Measurements from ENCODE around the gene KBTBD2.
"Not testable (repeated sequence)": the region's sequence is repeated elsewhere in the genome, so short reads cannot be mapped to it uniquely, and the experiment has no call there.

Gene KBTBD2

GRCh38 chr7:32869716-32870115 is 21.8 kb downstream of the KBTBD2 start:
- Histone ChIP-seq H3K27ac (ENCODE audit: low read length) (no peak overlapping the region), H3K4me3 (ENCODE audit: low read depth in 1 of 2, low read length in 2 of 2) (no peak overlapping the region), H3K4me1 (ENCODE audit: insufficient read depth, low read length) (no peaks in the 10 kb centered on the region), H3K4me2 (ENCODE audit: insufficient read depth, low read length) (no peak overlapping the region), H4K20me1 (ENCODE audit: insufficient read depth, low read length) (peaks cover 18% of the 10 kb centered on the region), H3K9me3 (ENCODE audit: insufficient read depth, low read length, severe bottlenecking) (no peaks in the 10 kb centered on the region), H3K36me3 (ENCODE audit: insufficient read depth, low read length) (peaks cover 74% of the 10 kb centered on the region), H2AFZ (ENCODE audit: low read depth, low read length) (no peak overlapping the region), H3K79me2 (ENCODE audit: insufficient read depth, low read length) (peaks cover 30% of the 10 kb centered on the region), H3K9ac (ENCODE audit: low read depth, low read length) (no peak overlapping the region), H3K27me3 (ENCODE audit: insufficient read depth, low read length, poor library complexity) (no peaks in the 10 kb centered on the region)
- DNase-seq (no peak), ATAC-seq (ENCODE audit: insufficient read depth, low read depth) (no peak)
- TF ChIP-seq CTCF (IDR thresholded peaks at IDR 0.05; ENCODE audit: borderline replicate concordance, extremely low read depth, low read length, poor library complexity, severe bottlenecking), result no peak
- TF ChIP-seq EZH2 (IDR thresholded peaks at IDR 0.05; ENCODE audit: borderline replicate concordance, low read depth, low read length, severe bottlenecking), result no peak

GRCh38 chr7:32868116-32868515 is 23.4 kb downstream of the KBTBD2 start:
- Histone ChIP-seq H3K9ac (ENCODE audit: low read depth, low read length) (no peak overlapping the region), H3K4me3 (ENCODE audit: low read depth in 1 of 2, low read length in 2 of 2) (no peak overlapping the region), H3K27me3 (ENCODE audit: insufficient read depth, low read length, poor library complexity) (no peaks in the 10 kb centered on the region), H3K9me3 (ENCODE audit: insufficient read depth, low read length, severe bottlenecking) (no peaks in the 10 kb centered on the region), H3K4me2 (ENCODE audit: insufficient read depth, low read length) (no peak overlapping the region), H3K27ac (ENCODE audit: low read length) (no peak overlapping the region), H4K20me1 (ENCODE audit: insufficient read depth, low read length) (peaks cover 18% of the 10 kb centered on the region), H2AFZ (ENCODE audit: low read depth, low read length) (no peak overlapping the region), H3K4me1 (ENCODE audit: insufficient read depth, low read length) (no peaks in the 10 kb centered on the region), H3K79me2 (ENCODE audit: insufficient read depth, low read length) (peaks cover 22% of the 10 kb centered on the region), H3K36me3 (ENCODE audit: insufficient read depth, low read length) (peaks cover 59% of the 10 kb centered on the region)
- no peak for DNase-seq
- ATAC-seq (ENCODE audit: insufficient read depth, low read depth), result no peak
- no peak for TF ChIP-seq CTCF (IDR thresholded peaks at IDR 0.05; ENCODE audit: borderline replicate concordance, extremely low read depth, low read length, poor library complexity, severe bottlenecking)
- TF ChIP-seq EZH2 (IDR thresholded peaks at IDR 0.05; ENCODE audit: borderline replicate concordance, low read depth, low read length, severe bottlenecking), result no peak

- no peak for TF ChIP-seq CTCF (IDR thresholded peaks at IDR 0.05; ENCODE audit: borderline replicate concordance, extremely low read depth, low read length, poor library complexity, severe bottlenecking)
- TF ChIP-seq EZH2 (IDR thresholded peaks at IDR 0.05; ENCODE audit: borderline replicate concordance, low read depth, low read length, severe bottlenecking), result no peak
- no peak overlapping the region for H3K9ac ChIP-seq (ENCODE audit: low read depth, low read length)
- no peaks in the 10 kb centered on the region for H3K4me1 ChIP-seq (ENCODE audit: insufficient read depth, low read length)
- DNase-seq, result no peak
- peak; percentile 25; the same call in 2 of the 3 replicates for ATAC-seq (ENCODE audit: insufficient read depth, low read depth)
- H3K27me3 ChIP-seq (ENCODE audit: insufficient read depth, low read length, poor library complexity), result no peaks in the 10 kb centered on the region
- H3K4me2 ChIP-seq (ENCODE audit: insufficient read depth, low read length), result no peak overlapping the region
- H3K9me3 ChIP-seq (ENCODE audit: insufficient read depth, low read length, severe bottlenecking), result no peaks in the 10 kb centered on the region
- peaks cover 5% of the 10 kb centered on the region; the same call in 1 of the 2 replicates for H3K79me2 ChIP-seq (ENCODE audit: insufficient read depth, low read length)
- no peak overlapping the region for H2AFZ ChIP-seq (ENCODE audit: low read depth, low read length)
- H3K27ac ChIP-seq (ENCODE audit: low read length), result no peak overlapping the region
- H3K36me3 ChIP-seq (ENCODE audit: insufficient read depth, low read length), result peaks cover 33% of the 10 kb centered on the region
- no peak overlapping the region for H3K4me3 ChIP-seq (ENCODE audit: low read depth in 1 of 2, low read length in 2 of 2)
- peaks cover 16% of the 10 kb centered on the region for H4K20me1 ChIP-seq (ENCODE audit: insufficient read depth, low read length)
Measured at GRCh38 chr7:32865448-32866030, 26.0 kb downstream of the KBTBD2 start.

GRCh38 chr7:32863872-32864271 is 27.7 kb downstream of the KBTBD2 start:
- not testable (repeated sequence) for H3K4me3 ChIP-seq (ENCODE audit: low read depth in 1 of 2, low read length in 2 of 2); ATAC-seq (ENCODE audit: insufficient read depth, low read depth); H3K4me1 ChIP-seq (ENCODE audit: insufficient read depth, low read length); H3K27me3 ChIP-seq (ENCODE audit: insufficient read depth, low read length, poor library complexity); H3K9me3 ChIP-seq (ENCODE audit: insufficient read depth, low read length, severe bottlenecking); H3K27ac ChIP-seq (ENCODE audit: low read length); H3K4me2 ChIP-seq (ENCODE audit: insufficient read depth, low read length); H3K79me2 ChIP-seq (ENCODE audit: insufficient read depth, low read length); DNase-seq; H2AFZ ChIP-seq (ENCODE audit: low read depth, low read length); H3K9ac ChIP-seq (ENCODE audit: low read depth, low read length)
- Histone ChIP-seq H4K20me1 (ENCODE audit: insufficient read depth, low read length) (peaks cover 16% of the 10 kb centered on the region), H3K36me3 (ENCODE audit: insufficient read depth, low read length) (peaks cover 17% of the 10 kb centered on the region)
